HG03103 (cell line): Measurements from ENCODE around the gene FXYD3.
A peak's percentile ranks its signal among the peaks of the same experiment; 100 is the strongest.
"Not testable (repeated sequence)": the region's sequence is repeated elsewhere in the genome, so short reads cannot be mapped to it uniquely, and the experiment has no call there.

Source experiments
- ATAC-seq: cut with Tn5 transposase; IDR thresholded peaks from one replicate; pipeline ENCODE4 v1.9.1; 2021; ENCODE audit warnings: low read depth; ENCODE audit not compliant: unreplicated experiment

FXYD3 gene

DNA sequence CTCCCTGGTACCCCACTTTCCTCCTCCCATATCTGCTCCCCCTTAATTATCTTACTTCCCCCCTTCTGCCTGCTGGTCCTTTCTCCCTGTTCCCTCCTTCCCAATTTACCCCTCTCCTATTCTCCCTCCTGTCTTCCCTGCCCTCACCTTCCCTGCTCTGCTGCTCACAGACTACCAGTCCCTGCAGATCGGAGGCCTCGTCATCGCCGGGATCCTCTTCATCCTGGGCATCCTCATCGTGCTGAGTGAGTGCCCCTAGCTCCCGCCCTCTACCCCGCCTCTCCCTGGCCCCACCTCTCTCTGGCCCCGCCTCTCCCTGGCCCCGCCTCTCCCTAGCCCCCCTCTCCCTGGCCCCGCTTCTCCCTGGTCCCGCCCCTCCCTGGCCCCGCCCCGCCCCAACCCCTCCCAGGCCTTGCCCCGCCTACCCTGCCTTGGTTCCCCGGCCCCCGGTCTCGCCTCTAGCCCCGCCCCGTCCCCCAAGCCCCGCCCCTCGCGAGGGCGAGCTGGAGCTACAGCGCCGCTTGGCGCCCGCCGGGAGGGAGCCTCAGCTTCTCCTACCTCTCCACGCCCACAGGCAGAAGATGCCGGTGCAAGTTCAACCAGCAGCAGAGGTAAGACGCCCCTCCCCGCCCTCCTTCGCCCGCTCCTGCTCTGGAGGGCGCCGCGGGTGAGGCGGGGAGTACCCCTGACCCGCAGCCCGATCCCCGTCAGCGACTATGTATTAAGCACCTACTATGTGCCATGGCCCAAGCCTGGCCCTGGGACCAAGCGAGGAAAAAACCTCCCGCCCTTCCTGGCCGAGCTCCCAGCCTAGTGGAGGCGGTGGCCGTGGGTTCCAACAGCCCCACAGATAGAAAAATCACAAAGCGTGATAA lies 25.6 kb downstream of the FXYD3 start:
- ATAC-seq = peak; percentile 66

DNA sequence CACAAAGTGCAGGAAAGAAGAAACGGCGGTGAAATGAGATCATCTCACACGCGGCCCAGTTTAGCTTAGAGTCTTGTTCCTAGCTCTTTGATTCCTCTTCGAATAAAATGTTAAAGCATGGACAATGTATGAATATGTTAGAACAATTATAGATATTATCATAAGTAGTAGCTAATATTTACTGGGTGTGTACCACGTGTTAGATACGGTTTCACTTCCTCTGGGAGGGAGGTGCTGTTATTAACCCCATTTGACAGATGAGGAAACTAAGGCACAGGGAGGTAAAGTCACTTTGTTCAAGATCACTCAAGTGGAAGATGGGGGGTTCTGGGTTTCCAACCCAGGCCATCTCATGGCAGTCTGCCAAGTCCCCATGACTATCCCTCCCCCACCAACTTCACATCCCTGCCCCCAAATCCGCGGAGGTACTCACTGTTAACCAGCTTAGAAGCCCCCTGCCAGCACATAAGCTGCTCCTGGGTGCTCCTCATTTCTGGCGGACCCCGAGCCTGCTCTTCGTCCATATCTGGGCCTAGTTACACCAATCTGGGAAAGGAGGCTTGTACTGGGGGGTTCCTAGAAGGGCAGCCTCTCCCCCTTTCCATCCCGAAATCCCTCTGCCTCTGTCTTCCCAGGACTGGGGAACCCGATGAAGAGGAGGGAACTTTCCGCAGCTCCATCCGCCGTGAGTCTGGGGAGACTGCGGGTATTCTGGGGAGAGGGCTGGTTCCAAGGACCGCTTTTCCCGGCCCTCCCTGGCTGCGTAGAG lies 26.4 kb downstream of the FXYD3 start:
- ATAC-seq = no peak

DNA sequence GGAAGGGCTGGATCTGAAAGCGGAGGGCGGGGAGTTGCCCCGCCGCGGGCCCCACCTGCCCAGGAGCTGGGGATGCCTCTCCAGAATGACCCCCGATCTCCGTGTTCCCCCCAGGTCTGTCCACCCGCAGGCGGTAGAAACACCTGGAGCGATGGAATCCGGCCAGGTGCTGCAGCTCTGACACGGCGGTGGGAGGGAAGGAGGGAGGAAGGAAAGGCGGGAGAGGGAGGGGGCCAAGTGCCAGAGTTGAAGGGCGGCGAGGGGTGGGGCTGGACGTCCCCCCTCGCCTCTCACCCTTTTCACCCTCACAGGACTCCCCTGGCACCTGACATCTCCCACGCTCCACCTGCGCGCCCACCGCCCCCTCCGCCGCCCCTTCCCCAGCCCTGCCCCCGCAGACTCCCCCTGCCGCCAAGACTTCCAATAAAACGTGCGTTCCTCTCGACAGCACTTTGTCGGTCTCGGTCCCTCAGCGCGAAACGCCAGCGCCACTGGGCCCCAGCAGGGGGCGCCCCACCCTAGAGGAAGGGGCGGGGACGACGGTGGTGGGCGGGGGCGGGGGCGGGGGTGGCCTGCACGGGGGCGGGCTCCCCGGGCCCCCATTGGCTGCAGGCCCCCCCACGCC lies 27.1 kb downstream of the FXYD3 start:
- no peak for ATAC-seq

DNA sequence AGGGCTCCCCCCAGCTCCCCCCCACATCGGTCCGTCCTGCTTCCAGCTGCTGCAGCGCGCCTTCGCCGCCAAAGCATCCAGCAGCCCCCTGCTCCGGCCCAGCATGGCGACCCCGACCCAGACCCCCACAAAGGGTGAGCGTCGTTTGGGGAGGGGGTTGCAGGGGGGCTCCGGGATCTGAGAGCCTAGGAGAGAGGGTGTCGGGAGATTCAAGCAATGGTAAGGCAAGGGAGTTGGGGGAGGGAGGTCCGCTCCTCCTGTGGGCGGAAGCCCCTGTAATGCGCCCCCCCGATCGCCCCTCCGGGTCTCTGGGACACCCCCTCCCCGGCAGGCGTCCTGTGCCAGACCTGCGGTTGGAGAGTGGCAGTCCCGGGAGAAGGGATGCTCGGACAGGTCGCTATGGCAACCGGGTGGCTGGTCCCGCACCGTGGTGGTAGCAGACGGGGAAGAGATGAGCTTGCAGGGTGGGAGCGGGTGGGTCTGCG lies 27.6 kb downstream of the FXYD3 start, which contains the start of gene FXYD7:
Gene FXYD7 (plus strand): TSS at position 25 of the 485 bp plus-strand sequence. CDS start 79 bp downstream, at position 104.
- ATAC-seq = no peak

DNA sequence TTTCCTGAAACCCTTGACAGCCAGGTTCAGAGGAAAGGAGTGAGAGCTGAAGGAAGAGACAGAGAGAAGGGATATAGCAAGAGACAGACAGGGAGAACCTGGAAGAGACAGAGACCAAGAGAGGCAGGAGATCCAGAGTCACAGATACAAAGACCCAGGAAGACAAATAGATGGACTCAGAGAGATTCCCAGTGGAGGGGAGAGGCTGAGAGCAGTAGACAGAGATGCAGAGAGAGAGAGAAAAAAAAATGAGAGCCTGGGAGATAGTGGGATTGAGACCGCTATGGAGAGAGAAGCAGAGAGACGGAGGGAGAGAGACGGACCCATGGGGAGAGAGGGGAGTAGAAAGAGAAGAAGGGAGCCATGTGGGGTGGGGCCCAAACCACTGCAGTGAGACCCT lies 28.2 kb downstream of the FXYD3 start:
- ATAC-seq = no peak

DNA sequence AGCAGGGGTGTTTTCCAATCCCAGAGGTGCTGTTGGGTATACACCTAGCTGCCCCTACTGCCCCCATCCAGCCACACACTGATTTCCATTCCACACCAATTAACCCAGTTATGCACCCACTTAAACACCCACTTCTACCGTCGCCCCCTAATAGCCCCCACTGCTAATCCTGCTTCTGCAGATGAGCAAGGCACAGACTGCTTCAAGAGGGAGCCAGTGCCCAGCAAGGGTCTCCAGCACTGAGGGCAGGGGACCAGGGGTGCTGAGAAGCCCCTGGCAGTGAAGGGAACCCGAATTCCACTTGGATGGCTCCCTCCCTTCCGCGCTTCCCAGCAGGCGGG lies 28.6 kb downstream of the FXYD3 start:
- ATAC-seq = no peak

DNA sequence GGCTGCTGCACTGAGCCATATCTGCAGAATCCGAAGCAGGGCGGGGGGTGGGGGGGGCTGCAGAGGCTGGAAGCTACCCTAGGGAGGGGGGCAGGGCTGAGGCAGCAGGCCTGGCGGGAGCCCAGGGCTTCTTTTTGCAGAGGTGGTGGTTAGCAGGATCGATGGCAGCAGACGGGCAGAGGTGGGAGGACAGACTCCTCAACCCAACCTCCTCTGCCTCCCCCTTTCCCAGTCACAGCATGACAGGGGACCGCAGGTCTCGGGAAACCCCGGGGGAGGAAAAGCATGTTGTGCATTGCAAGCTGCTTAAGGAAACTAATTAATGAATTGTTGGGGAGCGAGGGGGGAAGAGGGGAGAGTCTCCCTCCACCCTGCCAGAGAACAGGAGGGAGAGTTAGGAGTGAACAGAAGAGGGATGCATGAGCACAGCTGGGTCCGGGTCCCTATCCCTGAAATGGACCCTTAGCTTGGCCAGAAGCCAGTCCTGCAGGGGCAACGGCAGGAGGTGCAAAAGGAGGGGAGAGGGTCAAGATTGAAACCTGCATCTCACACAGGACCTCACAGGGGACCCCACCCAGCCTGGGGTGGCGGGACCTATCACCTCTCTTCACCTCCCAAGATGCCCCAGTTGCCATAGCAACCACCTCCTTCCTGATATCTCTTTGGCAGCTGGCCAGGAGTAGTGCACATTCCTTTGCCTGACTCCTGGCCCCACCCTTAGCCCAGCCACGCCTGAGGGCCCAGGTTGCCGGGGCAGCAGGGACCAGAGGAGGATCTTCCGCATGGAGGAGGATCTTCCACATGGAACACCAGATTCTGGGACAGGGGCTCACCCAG lies 29.2 kb downstream of the FXYD3 start:
- no peak for ATAC-seq

DNA sequence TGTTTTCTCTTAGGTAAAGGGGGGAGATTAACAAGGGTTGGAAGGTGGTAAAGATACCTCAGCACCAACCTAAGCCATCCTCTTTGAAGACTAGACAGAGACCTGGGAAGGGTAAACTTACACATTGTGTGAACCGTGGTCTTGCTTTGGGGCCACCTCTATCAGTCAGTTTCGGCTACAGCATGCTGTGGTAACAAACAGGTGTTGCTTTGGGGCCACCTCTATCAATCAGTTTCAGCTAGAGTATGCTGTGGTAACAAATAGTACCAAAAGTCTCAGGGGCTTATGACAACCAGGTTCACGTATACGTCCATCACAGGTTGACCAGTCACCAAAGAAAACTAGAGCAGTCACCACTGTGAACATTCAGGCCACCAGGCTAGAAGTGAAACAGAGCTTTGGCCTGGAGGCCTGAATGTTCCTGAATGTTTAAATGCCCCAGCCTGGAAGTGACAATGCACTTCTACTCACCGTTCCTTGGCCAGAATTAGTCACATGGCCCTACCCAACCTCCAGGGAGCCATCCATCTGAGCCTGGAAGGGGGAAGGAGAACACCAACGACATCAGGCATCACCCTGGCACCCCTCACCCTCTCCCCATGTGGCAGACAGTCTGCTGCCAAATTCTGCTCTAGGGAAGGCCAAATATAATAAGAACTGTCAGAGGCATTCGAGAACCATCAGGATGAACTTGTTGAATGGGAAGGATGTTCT lies 31.3 kb downstream of the FXYD3 start:
- no peak for ATAC-seq

DNA sequence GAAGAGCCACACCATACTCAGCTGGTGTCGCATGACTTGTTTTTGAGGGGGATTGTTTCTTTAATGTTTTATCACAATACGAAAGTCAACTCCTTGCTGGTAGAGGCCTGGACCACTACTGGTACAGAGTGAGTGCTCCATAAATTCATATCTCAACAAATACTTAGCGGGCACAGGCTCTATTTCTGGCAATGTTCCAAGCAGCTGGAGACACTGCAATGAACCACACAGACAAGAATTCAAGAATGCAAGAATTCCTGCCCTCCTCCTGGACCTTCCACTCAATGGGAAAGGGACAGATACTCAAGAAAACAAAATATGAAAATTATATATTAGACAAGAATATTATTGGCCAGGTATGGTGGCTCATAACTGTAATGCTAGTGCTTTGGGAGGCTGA lies 33.8 kb downstream of the FXYD3 start:
- ATAC-seq = no peak

DNA sequence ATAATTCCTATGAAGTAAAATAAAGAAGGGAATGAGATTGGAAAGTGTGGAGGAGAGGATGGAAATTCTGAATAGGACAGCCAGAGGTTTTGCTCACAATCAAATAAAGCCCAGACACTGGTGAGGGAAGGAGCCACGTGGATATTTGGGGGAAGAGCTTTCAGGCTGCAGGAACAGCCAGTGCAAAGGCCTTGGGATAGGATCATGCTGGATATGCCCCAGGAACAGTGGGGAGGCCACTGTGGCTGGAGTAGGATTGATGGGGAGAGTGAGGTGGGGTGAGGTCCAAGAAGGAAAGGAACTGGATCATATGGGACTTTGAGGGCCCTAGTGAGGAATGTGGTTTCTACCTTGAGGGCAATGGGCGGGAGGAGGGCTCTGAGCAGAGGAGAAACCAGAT lies 34.8 kb downstream of the FXYD3 start:
- ATAC-seq = no peak

DNA sequence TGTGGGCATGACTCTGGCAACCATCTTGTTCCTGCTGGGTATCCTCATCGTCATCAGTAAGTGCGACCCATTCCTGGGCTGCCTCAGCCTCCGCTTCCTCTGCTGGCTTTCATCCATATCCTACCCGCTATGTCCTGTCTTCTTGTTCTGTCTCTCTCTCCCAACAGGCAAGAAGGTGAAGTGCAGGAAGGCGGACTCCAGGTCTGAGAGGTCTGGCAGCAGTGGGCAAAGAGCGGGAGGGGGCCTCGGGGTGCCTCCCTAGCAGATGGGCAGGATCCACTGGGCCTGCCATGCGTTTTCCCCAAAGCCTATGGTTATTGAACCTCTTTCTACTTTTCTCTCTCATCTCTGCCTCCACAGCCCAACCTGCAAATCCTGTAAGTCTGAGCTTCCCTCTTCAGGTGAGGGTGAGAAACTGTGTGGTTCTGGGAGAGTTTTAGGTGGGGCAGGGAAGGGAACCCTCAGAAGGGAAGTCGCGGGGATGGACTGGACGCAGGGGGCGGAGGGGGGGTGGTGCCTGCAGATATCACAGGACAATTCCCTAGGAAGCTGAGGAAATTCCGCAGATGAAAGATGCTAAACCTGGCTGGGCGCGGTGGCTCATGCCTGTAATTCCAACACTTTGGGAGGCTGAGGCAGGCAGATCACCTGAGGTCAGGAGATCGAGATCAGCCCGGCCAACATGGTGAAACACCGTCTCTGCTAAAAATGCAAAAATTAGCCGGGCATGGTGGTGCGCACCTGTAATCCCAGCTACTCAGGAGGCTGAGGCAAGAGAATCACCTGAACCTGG lies 35.8 kb downstream of the FXYD3 start:
- no peak for ATAC-seq

DNA sequence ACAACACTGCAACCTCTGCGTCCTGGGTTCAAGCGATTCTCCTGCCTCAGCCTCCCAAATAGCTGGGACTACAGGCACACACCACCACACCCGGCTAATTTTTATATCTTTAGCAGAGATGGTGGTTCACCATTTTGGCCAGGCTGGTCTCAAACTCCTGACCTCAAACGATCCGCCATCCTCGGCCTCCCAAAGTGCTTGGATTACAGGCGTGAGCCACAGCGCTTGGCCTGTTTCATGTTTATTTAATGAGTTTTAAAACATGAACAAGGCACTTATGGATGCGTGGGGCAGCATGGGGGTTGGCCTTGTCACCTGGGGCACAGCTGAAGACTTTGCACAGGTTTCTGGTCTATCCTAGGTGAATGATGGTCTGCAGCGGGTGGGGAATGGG lies 37.5 kb downstream of the FXYD3 start:
- ATAC-seq = not testable (repeated sequence)

DNA sequence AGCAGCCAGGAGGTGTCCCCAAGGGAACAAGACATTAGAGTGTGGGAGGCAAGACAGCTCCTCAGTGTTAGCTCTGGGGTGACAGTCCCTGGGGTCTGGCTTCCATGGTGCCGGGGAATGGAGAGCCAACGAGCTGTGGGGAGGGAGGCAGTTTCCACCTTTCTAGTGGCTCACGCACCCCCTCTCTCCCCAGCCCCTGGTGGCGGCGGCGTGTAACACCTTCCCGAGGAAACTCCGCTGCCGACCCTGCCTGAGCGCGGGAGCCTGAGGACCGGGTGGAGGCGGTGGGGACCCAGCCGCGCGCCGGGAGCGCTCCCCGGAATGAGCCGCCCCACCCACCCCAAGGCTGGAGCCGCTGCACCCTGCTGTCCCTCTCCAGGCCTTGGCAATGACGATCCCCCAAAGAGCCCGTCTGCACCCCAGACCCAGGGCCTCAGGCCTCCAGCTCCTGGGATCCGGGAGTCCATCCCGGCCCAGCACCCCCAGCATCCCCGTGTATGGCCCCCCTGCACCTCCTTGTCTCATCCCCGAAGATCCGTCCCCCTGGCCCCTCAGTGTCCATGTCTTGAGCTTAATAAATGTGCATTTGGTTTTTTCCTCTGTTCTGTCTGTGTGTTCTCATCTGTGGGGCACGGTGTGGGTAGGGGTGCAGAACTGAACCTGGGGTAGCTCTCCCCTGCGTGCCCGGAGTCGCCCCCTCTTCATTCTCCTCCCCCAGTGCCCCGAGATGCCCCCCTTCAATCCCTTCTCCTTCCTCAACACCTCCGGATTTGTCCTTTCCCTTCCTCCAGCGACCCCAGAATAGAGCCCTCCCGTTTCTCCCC lies 38.3 kb downstream of the FXYD3 start:
- ATAC-seq = no peak

DNA sequence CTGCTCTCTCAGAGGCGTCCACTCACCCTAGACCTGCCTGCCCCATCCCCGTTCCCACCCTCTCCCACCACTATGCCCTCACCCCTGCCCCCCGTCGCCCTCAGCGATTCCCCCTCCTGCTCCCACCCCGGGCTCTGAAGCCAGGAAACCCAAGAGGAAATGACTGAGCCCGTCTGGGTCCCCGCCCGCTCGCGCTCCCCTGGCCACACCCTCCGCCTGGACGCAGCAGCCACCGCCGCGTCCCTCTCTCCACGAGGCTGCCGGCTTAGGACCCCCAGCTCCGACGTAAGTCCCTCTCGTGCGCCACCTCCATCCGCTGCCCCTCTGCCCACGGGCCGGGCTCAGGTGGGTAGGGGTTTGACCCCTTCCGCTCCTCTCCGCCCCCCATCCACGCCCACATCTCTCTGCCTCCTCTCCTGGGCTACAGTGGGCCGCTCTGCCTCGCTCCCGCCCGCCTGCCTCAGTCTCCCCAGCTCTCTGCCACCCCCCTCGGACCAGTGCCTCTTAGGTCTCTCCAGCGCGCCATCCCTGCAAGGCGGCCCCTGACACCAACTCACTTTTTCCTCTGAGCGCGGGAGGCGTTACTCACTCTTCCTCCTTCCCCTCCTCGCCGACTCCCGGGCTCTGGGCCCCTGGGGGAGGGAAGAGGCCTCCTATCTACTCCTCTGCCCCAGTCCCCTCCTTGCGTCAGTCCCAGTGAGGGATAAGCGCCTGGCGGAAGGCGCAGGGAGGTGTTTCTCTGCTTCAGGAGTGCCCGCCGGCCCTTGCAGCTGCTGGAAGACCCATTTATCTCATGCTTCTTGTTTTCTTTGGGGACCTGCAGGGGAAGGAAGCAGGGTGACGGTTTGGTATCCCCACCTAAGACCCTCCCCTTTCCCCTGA lies 39.1 kb downstream of the FXYD3 start, which contains the start of gene FXYD5:
Gene FXYD5 (plus strand): TSS at position 211 of the 882 bp plus-strand sequence. CDS start 816 bp downstream, outside the sequence.
- ATAC-seq = no peak

DNA sequence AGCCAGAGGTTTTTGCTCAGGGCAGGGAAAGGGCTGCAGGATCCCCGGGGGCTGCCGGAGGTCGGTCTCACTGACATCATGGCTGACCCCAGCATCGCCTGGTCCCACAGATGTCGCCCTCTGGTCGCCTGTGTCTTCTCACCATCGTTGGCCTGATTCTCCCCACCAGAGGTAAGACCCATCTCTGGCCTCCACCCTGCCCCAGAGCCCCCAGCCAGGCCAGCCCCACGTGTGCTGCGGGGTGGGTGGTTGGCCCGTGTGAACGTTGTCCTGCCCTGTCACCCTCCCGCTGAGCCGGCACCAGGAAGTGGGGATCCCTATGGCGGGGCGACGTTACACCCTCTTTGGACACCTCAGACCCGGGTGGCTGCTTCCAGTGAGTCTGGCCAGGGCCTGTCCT lies 39.8 kb downstream of the FXYD3 start:
- no peak for ATAC-seq

DNA sequence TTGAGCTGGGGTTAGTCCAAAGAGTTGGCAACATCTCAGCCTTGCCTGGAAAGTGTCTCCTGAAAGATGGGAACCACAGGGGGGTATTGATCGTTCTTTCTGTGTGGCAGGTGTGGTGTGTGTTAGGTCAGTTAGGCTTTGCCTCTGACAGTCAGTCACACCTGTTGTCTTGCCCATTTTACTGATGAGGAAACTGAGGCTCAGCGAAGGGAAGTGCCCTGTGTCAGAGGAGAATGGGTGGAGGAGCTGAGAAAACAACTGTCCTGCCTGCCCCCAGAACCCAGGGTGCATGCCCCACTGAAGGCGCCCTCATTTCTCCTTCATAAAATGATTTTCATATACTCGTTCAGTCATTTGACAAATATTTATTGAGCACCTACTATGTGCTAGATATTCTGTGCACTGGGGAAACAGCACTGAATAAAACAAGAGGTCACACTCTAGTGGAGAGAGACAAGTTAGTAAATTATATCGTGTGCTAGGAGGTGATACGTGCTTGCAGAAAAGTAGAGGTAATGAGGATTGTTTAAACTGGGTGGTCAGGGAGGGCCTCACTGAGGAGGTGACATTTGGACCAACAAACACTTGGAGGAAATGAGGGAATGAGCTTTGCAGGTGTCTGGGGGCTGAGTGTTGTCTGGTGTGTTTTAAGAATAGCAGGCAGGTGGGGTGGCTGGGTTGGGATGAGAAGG lies 40.5 kb downstream of the FXYD3 start:
- ATAC-seq = no peak

DNA sequence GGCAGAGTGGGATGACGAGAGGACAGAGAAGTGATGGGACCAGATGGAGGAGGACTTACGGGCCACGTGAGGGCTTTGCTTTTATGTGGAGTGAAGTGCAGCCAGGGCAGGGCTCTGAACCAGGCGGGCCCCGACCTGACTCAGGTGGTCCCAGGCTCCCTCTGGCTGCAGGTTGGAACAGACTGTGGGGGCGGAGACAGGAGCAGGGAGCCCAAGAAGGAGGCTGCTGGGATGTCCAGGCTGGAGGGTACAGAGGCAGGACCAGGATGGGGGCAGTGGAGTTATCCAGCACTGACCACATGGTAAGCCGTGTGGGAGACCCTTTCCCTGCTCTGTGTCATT lies 41.0 kb downstream of the FXYD3 start:
- no peak for ATAC-seq
